Esophagus muscularis mucosa (tissue), 3 donors: Measurements from ENCODE around the gene LRRTM3.

Experiments used
- POLR2A ChIP-seq: fragments of 450-650 bp; IDR thresholded peaks from one replicate; pipeline ENCODE4 v1.6.1; 2017; ENCODE audit warnings: antibody characterized with exemption, moderate library complexity, mild to moderate bottlenecking, low read depth
- POLR2AphosphoS5 ChIP-seq, 2 donors: sonication (generic); formaldehyde crosslinking; IDR thresholded peaks; one replicate each; pipeline ENCODE4 v1.6.1; 2017; ENCODE audit warnings: antibody characterized with exemption in 2 of 2
- TF ChIP-seq, protein P1 (sequence below), 3 experiments: fragments of 200-600 bp in 2 of 3; fragments of 450-650 bp in 1 of 3; sonication (generic) in 2 of 3; IDR thresholded peaks; one replicate each; pipeline ENCODE4 v1.5.1; 2017 to 2019; ENCODE audit warnings: antibody characterized with exemption in 3 of 3, mild to moderate bottlenecking in 2 of 3, moderate library complexity in 1 of 3

DNA sequence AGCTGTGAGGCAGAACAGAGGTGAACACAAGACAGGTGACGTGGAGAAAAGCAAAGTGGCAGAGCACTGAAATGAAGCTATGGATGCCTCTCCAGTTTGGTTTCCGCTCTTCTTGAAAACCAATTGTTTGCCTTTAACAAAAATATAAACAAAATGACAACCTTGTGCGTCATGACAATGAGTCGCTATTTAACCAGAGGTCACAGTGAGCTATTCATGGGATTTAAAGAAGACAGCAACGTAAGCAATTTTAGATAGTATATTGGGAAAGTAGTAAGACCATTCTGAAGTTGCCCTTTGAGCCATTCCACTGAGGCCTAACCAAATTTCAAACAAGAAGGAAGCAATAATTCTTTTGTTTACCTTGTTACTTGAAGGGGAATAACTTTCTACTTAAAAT lies 15.2 kb upstream of the LRRTM3 start:
- TF ChIP-seq, protein P1, sequence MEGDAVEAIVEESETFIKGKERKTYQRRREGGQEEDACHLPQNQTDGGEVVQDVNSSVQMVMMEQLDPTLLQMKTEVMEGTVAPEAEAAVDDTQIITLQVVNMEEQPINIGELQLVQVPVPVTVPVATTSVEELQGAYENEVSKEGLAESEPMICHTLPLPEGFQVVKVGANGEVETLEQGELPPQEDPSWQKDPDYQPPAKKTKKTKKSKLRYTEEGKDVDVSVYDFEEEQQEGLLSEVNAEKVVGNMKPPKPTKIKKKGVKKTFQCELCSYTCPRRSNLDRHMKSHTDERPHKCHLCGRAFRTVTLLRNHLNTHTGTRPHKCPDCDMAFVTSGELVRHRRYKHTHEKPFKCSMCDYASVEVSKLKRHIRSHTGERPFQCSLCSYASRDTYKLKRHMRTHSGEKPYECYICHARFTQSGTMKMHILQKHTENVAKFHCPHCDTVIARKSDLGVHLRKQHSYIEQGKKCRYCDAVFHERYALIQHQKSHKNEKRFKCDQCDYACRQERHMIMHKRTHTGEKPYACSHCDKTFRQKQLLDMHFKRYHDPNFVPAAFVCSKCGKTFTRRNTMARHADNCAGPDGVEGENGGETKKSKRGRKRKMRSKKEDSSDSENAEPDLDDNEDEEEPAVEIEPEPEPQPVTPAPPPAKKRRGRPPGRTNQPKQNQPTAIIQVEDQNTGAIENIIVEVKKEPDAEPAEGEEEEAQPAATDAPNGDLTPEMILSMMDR (IDR thresholded peaks at IDR 0.05), result no peak
- no peak for TF ChIP-seq POLR2A
- no peak for TF ChIP-seq POLR2AphosphoS5 (IDR thresholded peaks at IDR 0.05)
